ENCODE data around the gene LRRC4. TPM values are rescaled to one million over a fixed set of nuclear protein-coding genes. Genes with fewer than 3 reads are reported as not detected.

Gene LRRC4
- total RNA-seq, 1 donor from 2014 or later: 6.4 TPM

GRCh38 chr7:128035712-128036111 lies 4.5 kb upstream of the LRRC4 start:
- Histone ChIP-seq H3K4me1 (peaks cover 6% of the 10 kb centered on the region), H3K36me3 (no peaks in the 10 kb centered on the region), H3K9me3 (no peaks in the 10 kb centered on the region), H3K4me3 (no peak overlapping the region), H3K27ac (no peak overlapping the region), H3K27me3 (no peaks in the 10 kb centered on the region)
- peak; percentile 38 for TF ChIP-seq CTCF (IDR thresholded peaks at IDR 0.05)
- intact Hi-C loops (cut with DNase I): no loop called here
- ATAC-seq (no peak), DNase-seq (no peak)

- intact Hi-C loops (cut with DNase I): no loop called here
- ATAC-seq: no peak
- Histone ChIP-seq H3K4me3 (no peak overlapping the region), H3K9me3 (no peaks in the 10 kb centered on the region), H3K36me3 (no peaks in the 10 kb centered on the region), H3K4me1 (peaks cover 12% of the 10 kb centered on the region), H3K27me3 (no peaks in the 10 kb centered on the region), H3K27ac (no peak overlapping the region)
- no peak for DNase-seq
- no peak for TF ChIP-seq CTCF (IDR thresholded peaks at IDR 0.05)
Observed at GRCh38 chr7:128034825-128035224, 3.6 kb upstream of the LRRC4 start.

GRCh38 chr7:128033246-128033645 lies 2.0 kb upstream of the LRRC4 start:
- Histone ChIP-seq H3K27ac (no peak overlapping the region), H3K9me3 (no peaks in the 10 kb centered on the region), H3K36me3 (no peaks in the 10 kb centered on the region), H3K27me3 (no peaks in the 10 kb centered on the region), H3K4me3 (no peak overlapping the region), H3K4me1 (peaks cover 12% of the 10 kb centered on the region)
- intact Hi-C loops (cut with DNase I): no loop called here
- DNase-seq: no peak
- no peak for TF ChIP-seq CTCF (IDR thresholded peaks at IDR 0.05)
- no peak for ATAC-seq

GRCh38 chr7:128032605-128033235 lies 1.5 kb upstream of the LRRC4 start:
- intact Hi-C loops (cut with DNase I): no loop called here
- peaks cover 12% of the 10 kb centered on the region for H3K4me1 ChIP-seq
- H3K4me3 ChIP-seq: peak overlapping the region; percentile 56
- no peaks in the 10 kb centered on the region for H3K9me3 ChIP-seq
- no peaks in the 10 kb centered on the region for H3K36me3 ChIP-seq
- ATAC-seq (peak; percentile 19), DNase-seq (peak; percentile 69)
- no peak overlapping the region for H3K27ac ChIP-seq
- TF ChIP-seq CTCF (IDR thresholded peaks at IDR 0.05): no peak
- H3K27me3 ChIP-seq: no peaks in the 10 kb centered on the region

GRCh38 chr7:128031901-128032604 lies 816 bp upstream of the LRRC4 start:
- peak; percentile 66 for DNase-seq
- no peak overlapping the region for H3K27ac ChIP-seq
- intact Hi-C loops (cut with DNase I): no loop called here

More at GRCh38 chr7:128031901-128032604, 816 bp upstream of the LRRC4 start:
- ATAC-seq: peak; percentile 72
- no peaks in the 10 kb centered on the region for H3K9me3 ChIP-seq
- peak overlapping the region; percentile 56 for H3K4me3 ChIP-seq
- peak; percentile 27 for TF ChIP-seq CTCF (IDR thresholded peaks at IDR 0.05)
- H3K4me1 ChIP-seq: peaks cover 12% of the 10 kb centered on the region
- no peaks in the 10 kb centered on the region for H3K36me3 ChIP-seq
- H3K27me3 ChIP-seq: no peaks in the 10 kb centered on the region
